NCI-H524 (cell line): ENCODE data around the gene FNDC3A.
A peak's percentile ranks its signal among the peaks of the same experiment; 100 is the strongest.

ENCODE experiments used
- DNase-seq, 2 experiments: peaks; one replicate each; lab custom pipeline; 2025; lab: John Stamatoyannopoulos, UW

FNDC3A gene, protein sequence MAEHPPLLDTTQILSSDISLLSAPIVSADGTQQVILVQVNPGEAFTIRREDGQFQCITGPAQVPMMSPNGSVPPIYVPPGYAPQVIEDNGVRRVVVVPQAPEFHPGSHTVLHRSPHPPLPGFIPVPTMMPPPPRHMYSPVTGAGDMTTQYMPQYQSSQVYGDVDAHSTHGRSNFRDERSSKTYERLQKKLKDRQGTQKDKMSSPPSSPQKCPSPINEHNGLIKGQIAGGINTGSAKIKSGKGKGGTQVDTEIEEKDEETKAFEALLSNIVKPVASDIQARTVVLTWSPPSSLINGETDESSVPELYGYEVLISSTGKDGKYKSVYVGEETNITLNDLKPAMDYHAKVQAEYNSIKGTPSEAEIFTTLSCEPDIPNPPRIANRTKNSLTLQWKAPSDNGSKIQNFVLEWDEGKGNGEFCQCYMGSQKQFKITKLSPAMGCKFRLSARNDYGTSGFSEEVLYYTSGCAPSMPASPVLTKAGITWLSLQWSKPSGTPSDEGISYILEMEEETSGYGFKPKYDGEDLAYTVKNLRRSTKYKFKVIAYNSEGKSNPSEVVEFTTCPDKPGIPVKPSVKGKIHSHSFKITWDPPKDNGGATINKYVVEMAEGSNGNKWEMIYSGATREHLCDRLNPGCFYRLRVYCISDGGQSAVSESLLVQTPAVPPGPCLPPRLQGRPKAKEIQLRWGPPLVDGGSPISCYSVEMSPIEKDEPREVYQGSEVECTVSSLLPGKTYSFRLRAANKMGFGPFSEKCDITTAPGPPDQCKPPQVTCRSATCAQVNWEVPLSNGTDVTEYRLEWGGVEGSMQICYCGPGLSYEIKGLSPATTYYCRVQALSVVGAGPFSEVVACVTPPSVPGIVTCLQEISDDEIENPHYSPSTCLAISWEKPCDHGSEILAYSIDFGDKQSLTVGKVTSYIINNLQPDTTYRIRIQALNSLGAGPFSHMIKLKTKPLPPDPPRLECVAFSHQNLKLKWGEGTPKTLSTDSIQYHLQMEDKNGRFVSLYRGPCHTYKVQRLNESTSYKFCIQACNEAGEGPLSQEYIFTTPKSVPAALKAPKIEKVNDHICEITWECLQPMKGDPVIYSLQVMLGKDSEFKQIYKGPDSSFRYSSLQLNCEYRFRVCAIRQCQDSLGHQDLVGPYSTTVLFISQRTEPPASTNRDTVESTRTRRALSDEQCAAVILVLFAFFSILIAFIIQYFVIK

DNA sequence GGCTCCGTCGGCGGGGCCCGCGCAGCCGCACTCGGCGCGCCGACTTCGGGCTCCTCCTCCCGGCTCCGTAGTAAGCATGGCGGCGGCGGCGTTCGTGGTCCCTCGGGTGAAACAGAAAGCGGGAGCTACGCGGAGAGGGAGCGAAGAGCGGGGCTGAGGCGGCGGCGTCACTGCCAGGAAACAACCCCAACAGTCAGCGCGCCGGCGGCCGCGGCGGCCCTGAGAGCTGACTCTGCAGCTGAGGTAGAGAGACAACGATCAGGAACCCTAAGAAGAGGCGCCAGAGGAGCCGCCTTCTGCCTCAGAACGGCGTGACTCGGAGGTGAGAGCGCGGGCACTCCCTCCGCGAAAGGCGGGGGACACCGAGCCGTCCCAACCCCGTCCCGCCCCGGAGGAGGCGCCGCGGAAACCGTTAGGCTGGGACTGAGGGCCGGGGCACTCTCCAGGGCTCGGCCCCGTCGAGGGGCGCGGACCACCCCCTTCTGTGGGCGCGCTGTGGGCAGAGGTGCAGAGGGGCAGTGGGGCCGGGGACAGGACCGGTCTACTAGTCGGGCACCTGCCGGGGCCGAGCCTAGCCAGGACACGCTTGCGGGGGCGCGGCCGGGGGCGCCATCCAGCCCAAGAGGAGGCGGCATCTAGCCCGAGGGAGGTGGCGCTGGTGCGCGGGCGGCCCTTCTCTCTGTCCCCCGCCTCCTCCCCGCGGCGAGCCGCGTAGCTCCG is at the start of gene FNDC3A:
TSS of gene FNDC3A (plus strand) at position 57 of the 720 bp plus-strand sequence. CDS start 30,279 bp downstream, outside the sequence.
- peak; percentile 35 to 75 for DNase-seq

DNA sequence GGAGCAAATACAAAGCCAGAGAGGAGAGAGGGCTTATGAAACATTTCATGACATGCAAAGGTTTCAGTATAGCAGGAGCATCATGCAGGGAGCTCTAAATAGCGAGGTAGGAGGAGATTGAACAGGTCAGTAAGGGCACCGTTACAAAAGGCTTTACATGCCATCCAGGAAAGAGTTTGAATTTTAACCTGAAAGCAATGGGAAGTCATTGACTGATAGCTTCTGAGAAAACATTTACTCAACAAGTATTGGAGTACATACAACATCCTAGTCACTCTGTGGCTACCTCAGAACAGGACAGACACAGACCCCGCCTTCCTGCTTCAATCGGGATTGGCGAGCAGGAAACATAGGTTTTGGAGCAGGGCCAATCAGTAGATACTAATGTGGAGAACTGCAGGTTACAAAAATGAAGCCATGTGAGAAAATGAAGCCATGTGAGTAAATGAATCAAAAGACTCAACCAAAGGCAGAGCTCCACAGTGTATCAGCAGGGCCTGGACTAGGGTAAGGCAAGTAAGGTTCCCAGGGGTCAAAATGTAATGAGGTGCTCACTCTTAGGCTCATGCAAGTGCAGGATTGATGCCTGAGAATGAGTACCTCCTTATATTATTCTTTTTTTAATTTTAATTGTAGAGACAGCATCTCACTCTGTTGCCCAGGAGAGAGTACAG is 46.8 kb upstream of the FNDC3A start:
- no peak for DNase-seq

DNA sequence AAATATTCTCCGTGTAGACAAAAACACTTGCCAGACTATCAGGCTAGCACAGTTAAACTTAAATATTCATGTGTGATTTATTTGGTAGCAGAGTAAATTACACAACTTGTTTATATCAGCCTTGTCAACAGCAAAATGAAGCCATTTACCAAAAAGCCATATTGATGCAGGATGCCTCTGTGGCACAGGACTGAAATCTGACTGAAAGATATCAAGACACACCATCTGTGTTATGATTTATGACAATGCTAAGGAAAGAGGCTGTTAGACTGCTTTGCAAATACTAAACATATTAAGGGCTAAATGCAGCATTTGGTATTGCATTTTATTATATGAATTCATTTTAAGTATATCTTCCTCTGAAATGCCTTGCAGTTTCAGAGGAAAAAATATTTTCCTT is 44.8 kb upstream of the FNDC3A start:
- peak in 1 of 2 experiments; percentile 3 for DNase-seq

DNA sequence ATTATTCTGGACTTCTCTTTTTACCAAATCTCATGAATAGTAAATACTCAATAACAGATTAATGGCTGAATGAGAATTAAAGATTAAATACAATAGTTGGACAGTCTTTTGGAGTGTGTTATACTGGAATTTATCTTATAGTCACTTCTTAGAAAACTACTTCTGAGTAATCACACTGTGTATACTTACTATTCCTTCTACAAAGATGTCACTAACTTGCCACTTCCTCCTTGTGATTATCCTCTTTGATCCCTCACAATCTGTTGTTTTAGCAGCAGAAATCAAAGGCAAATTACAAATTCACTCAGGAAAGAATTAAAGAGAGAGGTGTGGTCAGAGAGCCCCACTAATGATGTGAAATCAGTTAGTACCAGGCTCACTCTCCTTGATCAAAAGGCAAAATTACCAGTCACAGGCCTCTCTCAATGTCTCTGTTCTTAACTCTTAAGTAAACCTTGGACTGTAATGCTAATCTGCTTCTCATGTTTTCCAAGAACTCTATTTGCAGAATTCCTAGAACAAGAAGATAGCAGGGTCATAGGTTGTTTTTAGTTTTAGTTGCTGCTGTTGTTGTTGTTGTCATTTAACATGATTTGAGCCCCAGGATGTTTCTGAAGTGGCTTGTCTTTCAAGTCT is 37.3 kb upstream of the FNDC3A start:
- DNase-seq = no peak

DNA sequence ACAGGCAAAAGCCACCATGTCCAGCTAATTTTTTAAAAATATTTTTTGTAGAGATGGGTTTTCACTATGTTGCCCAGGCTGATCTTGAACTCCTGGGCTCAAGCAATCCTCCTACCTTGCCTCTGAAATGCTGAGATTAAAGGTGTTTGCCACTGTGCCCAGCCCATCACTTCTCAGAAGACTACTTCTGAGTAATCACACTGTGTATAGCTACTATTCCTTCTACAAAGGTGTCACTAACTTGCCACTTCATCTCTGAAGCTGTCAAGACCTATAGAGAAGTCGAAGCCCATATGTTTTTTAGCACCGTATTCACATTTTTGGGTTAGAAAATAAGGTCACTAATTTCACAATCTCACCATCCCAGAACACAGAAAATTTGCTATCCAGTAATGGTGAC is 36.0 kb upstream of the FNDC3A start:
- DNase-seq = no peak

DNA sequence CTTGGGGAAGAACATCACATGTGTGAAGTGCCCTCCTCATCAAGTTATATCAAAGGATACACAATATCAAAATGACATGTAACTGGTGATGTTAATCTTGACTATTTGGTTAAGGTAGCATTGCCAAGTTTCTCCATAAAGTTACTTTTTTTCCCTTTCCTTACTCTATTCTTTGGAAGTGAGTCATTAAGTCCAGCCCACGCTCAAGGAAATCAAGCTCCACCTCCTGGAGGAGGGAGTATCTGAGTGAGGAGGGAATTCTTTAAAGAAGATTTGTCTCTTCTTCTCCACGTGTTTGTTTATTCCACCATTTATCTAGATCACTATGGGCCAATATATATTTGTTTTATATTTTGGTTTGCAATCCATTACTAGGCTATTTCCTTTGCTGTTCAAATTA is 33.6 kb upstream of the FNDC3A start:
- DNase-seq = no peak

DNA sequence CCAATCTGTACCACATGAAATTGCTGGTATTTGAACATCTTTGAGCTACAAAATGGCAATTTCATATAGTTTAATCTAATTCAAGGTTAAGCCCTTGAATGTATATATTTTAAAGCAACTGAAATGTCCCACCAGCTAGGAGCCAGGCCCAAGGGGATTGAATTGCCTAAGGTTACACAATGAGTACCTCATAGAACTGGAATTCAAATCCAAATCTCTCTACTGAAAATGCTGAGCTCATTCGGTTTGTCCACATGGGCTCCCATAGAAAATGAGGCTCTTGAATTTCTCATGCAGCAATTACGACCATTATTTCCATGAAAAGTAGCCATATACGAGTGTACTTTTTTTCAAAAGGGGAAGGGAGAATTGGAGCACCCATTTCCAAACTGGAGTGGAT is 31.5 kb upstream of the FNDC3A start:
- DNase-seq = no peak

DNA sequence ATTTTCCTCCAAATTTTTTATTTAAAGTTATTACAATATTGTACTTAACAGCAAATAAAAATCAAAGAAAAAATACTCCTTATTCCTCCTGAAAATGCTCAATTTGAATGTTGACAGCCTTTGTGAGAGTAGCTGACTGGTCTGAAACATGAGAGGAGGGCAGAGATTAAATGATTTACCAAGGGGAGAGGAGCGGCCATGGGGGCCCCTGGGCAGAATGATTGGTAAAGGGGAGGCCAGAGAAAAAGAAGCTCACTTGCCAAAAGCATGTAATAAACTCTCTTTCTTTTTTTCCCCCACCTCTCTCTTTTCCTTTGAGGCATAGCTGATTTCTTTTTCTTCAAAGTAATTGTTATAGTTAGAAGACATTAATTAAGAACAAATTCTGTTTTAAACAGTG is 30.1 kb upstream of the FNDC3A start:
- DNase-seq = no peak

DNA sequence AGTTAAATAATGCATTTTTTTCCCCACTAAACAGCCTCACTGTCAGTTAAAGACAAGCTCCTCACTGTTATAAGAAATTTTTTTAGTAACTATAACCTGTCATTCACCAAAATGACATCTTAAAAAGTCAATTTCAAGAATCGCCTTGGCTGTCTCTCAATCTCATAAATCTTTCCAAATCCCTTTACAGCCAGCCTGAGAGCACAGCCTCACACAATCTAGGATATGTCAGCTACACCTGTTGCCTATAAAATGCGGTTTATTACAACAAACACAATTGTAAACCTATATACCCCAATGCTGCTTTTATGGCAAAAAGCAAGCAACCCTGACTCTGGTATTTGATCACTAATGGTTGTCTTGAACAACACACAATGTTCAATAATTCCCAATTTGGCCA is 29.5 kb upstream of the FNDC3A start:
- no peak for DNase-seq

DNA sequence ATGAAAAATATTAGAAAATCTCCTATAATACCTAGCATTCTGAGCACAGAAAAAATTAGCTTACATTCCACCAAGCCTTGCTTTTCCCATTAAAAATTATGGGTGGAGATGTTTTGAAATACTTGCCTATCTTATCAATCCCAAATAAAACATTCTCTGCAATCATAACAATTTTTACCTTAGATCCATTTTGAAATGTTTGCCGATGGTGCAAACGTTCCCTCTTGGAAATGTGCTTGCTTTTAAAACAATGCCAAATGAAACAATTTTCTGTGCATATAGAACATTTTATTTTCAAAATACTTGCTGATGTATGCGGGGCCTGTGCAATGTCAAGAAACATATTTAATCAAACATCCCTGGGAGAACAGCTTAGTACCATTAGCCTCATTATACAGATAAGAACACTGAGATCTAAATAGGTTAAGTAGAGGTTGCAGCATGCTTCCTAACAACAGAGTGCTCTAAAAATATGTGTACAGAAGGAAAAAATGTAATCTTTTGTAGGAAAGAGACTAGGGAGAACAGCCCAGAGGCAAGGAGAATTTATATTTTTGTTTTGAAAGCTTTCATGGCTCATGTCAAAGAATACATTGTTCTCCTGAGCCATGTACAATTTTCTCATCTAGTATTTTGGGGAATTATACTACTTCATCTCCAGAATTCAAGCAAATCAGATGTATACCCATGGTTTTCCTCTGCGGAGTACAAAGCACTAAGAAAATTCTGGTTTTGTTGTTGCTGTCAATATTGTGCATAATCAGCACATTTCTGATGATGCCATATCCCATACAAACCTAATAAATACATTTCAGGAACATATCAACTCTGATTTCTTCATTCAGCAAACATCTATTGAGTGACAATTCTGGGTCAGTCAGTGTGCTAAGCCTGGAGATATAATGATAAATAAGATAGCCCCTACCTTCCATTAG is 25.9 kb upstream of the FNDC3A start:
- no peak for DNase-seq

DNA sequence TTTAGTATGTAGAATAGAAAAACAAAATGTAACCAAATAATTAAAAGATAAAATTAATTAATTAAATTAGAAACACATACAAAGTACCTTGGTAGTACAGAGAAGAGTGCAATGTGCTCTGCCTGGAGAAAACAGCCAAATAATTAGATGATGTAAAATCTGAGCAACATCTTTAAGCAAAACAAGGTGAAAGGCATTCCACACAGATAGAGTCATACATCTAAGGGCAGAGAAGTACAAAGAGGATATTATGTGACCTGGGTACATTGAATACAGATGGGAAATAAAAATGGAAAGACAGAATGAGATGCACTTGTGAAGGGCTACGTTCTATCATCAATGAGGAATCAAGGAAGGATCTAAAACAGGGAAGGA is 25.2 kb upstream of the FNDC3A start:
- no peak for DNase-seq

DNA sequence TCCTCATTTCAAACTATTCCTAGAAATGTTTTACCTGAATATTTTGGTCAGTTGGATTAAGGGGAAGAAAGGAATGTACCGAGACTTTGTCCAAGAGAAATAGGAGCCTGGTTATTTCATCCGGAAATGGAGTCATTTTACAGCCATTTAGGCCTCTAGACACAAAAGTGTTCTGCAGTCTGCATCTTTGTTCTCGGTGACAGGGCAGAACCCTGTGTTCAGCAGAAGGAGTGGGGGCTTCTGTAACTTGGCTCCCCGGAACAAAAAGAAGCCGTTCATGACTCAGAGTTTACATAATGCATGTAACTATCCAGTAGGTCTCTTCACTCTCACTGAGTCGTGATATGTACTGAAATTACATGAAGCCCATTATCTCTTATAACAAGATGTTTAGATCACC is 21.6 kb upstream of the FNDC3A start:
- DNase-seq = no peak

DNA sequence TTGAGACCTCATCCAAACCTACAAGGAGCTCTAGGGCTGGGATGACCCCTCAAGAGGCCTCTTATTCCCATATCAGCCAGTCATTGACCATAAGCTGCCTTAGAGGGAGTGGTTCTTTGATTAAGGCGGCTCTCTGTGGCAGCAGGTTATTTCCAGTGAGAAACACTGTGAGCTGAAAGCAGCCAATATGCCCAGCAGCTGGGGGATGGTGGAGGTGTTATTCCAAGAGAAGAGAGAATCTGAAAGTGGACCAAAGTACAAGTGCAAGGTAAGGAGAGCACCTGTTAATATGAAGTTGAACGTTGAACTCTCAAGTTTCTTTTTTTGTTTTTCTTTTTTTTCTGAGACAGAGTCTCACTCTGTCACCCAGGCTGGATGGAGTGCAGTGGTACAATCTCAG is 20.2 kb upstream of the FNDC3A start:
- no peak for DNase-seq

DNA sequence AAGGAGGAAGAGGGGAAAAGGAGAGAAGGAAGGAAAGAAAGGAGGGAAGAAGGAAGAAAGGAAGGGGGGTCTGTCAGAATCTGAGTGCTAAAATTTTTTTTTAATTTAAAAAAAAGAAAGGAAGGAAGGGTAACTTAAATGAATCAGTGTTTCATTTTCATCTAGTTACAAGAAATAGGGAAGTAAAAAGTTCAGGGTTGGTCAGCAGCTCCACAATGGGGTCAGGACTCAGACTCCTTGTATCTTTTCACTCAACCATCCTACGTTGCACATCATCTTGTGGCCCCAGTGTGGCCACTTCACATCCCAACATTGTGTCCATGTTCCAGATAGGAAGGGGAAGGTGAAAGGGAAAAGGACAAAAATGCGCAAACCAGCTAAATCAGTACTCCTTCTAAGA is 14.3 kb upstream of the FNDC3A start:
- no peak for DNase-seq

DNA sequence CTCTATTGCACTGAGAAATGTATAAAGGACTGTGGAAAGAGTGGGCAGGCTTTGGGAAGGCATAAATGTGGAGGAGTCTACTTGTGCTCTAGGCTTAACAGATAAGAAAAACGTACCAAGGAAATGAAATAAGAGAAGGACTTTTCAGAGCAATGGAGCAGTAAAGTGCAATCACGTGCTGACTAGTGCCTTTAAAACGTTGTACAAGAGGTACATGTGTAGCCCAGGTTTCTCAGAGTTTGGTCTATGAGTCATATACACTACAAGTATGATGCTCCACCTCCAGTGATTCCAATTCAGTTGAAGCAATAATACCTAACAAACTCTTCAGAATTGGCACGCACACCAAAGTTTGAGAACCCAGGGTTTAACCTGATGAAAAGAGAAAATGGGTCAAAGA is 13.4 kb upstream of the FNDC3A start:
- no peak for DNase-seq

DNA sequence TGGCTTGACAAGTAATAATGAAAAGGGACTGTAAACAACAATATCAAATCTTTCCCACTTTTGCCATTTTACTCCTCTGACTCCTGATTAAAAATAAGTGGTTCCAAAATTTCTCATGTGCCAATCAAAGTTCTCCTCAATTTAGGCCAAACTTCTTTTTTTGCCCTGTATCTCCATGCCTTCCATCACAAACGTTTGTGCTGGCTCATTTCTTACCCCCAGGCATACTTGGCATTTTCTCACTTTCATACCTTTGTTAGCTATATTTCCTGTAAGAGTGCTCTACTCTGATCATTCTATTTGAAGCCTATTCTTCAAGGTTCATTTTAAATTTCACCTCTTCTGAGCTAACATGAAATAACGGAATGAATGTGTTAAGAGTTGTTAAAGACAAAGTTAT is 10.0 kb upstream of the FNDC3A start:
- no peak for DNase-seq

DNA sequence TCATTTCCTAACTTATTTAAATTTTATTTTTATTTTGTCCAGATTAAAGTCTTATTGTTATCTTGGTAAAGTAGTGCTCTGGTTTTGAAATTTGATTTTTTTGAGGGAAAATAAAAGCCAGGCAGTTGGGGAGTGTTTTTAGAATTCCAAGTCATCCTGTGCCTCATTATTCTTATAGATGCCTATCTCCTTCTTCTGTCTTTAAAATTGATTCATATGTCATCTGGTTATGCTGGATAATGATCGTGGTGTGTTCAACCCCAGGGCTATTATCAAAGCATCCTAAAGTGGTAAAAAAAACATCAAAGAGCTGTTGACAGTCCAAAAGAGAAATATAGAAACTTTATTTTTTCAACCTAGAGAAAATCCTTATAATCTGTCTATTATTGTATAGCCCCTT is 6.0 kb upstream of the FNDC3A start:
- no peak for DNase-seq

DNA sequence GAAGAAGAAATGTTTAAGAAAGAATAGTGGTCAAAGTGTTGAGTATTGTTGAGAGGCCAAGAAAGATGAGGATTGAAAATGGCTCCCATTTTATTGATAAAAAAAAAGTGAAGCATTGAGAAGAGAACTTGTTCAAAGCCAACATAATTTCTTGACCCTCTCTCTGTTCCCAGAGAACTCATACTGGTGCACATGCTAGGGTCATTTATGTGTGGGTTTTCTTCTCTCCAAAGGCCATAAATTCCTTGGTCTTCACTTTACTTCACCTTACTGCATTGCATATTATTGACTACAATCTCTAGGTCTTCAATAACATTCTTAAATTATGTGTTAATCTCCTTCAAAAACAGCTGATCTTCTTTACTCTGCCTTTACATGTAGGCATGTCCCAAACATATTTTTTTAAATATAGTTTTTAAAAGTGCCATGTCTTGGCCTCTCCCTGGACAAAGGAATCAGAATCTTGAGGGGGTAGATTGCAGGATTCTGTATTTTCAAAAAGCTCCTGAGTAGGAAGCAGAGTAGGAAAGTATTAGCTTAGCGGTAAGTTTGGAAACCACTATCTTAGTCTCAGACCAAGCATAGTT is 1.8 kb upstream of the FNDC3A start:
- no peak for DNase-seq

DNA sequence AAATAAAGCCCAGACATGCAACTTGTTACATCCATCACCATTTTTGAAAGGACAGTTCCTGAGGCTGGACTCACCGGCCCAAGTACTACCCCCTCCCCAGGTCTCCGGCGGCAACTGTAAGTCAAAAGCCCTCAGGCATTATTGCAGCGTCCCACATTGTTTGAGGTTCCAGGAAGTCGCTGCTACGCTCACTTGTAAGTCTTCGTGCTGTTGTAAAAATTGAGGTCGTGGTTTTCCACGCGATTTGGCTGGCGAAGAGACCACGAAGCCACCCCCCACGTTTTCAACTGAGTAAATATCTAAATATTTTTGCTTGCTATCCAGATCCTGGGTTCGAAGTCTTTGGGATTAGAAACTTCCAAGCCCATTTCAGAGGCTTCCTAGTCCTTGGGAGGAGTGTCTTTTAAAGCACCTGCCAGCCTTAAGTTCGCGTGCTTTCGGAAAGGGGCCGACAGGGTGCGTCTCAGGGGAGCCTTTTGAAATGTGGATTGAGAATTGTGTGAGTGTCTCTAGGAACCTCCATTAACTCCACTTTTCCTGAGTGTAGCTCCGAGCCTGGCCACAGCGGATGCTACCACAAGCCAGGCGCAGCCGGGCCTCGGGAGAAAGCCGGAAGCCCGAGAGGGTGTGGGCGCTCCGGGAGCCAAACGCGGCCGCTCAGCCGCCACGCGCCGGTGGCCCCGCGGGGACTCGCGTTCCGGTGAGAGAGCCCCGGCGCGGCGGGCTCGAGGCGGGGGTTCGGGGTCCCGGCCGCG is 434 bp upstream of the FNDC3A start:
- peak; percentile 47 to 77 for DNase-seq
